Measurements from ENCODE around the gene YPEL5. TPM values are rescaled to one million over a fixed set of nuclear protein-coding genes. Genes with fewer than 3 reads are reported as not detected.

YPEL5 gene
- total RNA-seq, 1 donor from 2014 or later = 120 TPM

DNA sequence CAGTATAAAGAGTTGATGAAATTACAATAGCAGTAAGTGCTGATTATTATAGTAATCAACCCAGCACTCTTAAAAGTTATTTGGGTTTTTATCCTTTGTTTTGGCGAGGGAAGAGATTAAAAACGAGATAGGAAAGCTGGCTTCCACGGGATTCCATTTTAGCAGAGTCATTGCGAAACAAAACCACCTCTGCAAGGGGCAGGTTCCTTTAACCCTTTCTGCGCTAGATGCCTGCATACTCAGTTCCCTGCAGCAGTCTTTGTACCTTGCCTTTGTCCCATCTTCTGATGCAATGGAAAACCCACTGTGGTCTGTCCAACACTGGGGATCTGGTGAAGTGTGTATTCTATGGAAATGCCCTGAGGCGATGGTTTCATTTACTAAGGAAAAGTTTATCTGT, 2.7 kb downstream of the YPEL5 start:
- Mint-ChIP-seq H3K36me3 (ENCODE audit: low read depth, unreplicated experiment) (peaks cover 12% of the 10 kb centered on the region), H3K27me3 (ENCODE audit: unreplicated experiment) (peaks cover 14% of the 10 kb centered on the region), H3K9me3 (ENCODE audit: unreplicated experiment) (no peaks in the 10 kb centered on the region), H3K4me3 (ENCODE audit: unreplicated experiment) (peak overlapping the region; percentile 87), H3K4me1 (ENCODE audit: unreplicated experiment) (peaks cover 37% of the 10 kb centered on the region), H3K27ac (ENCODE audit: unreplicated experiment) (peak overlapping the region; percentile 61)
- TF ChIP-seq, protein P1, sequence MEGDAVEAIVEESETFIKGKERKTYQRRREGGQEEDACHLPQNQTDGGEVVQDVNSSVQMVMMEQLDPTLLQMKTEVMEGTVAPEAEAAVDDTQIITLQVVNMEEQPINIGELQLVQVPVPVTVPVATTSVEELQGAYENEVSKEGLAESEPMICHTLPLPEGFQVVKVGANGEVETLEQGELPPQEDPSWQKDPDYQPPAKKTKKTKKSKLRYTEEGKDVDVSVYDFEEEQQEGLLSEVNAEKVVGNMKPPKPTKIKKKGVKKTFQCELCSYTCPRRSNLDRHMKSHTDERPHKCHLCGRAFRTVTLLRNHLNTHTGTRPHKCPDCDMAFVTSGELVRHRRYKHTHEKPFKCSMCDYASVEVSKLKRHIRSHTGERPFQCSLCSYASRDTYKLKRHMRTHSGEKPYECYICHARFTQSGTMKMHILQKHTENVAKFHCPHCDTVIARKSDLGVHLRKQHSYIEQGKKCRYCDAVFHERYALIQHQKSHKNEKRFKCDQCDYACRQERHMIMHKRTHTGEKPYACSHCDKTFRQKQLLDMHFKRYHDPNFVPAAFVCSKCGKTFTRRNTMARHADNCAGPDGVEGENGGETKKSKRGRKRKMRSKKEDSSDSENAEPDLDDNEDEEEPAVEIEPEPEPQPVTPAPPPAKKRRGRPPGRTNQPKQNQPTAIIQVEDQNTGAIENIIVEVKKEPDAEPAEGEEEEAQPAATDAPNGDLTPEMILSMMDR (IDR thresholded peaks at IDR 0.05; ENCODE audit: unreplicated experiment) = no peak
- peak; percentile 18 for DNase-seq (ENCODE audit: low spot score)

DNA sequence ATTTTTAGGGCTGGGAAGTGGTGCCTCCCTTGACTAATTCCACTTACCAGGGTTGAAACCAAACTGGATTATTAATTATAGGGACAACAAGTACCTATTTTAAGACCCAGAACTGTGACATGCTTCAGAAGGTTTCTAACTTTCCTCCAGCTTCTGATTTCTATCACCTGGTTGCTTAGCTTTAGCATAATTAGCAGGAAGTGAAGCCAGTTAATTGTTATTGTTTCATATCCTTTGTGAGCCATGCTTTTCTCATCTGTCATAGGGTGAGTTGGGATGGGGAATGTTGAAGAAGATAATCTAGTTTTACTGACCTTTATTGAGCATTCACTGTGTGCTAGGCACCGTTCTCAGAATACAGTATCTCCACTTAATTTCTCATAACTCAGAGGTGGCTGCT, 3.2 kb downstream of the YPEL5 start:
- no peak for DNase-seq (ENCODE audit: low spot score)
- H3K27ac Mint-ChIP-seq (ENCODE audit: unreplicated experiment) = peak overlapping the region; percentile 57
- no peaks in the 10 kb centered on the region for H3K9me3 Mint-ChIP-seq (ENCODE audit: unreplicated experiment)
- H3K36me3 Mint-ChIP-seq (ENCODE audit: low read depth, unreplicated experiment) = peaks cover 12% of the 10 kb centered on the region
- TF ChIP-seq, protein P1 (IDR thresholded peaks at IDR 0.05; ENCODE audit: unreplicated experiment) = no peak
- H3K4me1 Mint-ChIP-seq (ENCODE audit: unreplicated experiment) = peaks cover 37% of the 10 kb centered on the region
- H3K27me3 Mint-ChIP-seq (ENCODE audit: unreplicated experiment) = peaks cover 14% of the 10 kb centered on the region
- no peak overlapping the region for H3K4me3 Mint-ChIP-seq (ENCODE audit: unreplicated experiment)

- TF ChIP-seq, protein P1 (IDR thresholded peaks at IDR 0.05; ENCODE audit: unreplicated experiment) = no peak
- peaks cover 14% of the 10 kb centered on the region for H3K27me3 Mint-ChIP-seq (ENCODE audit: unreplicated experiment)
- no peak for DNase-seq (ENCODE audit: low spot score)
- peaks cover 12% of the 10 kb centered on the region for H3K36me3 Mint-ChIP-seq (ENCODE audit: low read depth, unreplicated experiment)
- peak overlapping the region; percentile 37 for H3K4me3 Mint-ChIP-seq (ENCODE audit: unreplicated experiment)
- H3K4me1 Mint-ChIP-seq (ENCODE audit: unreplicated experiment) = peaks cover 35% of the 10 kb centered on the region
- H3K9me3 Mint-ChIP-seq (ENCODE audit: unreplicated experiment) = no peaks in the 10 kb centered on the region
- peak overlapping the region; percentile 31 for H3K27ac Mint-ChIP-seq (ENCODE audit: unreplicated experiment)
These were observed 4.0 kb downstream of the YPEL5 start for GRCh38 chr2:30150786-30151185.

- Mint-ChIP-seq H3K27ac (ENCODE audit: unreplicated experiment) (no peak overlapping the region), H3K9me3 (ENCODE audit: unreplicated experiment) (no peaks in the 10 kb centered on the region), H3K36me3 (ENCODE audit: low read depth, unreplicated experiment) (peaks cover 21% of the 10 kb centered on the region), H3K4me1 (ENCODE audit: unreplicated experiment) (peaks cover 31% of the 10 kb centered on the region), H3K27me3 (ENCODE audit: unreplicated experiment) (peaks cover 12% of the 10 kb centered on the region), H3K4me3 (ENCODE audit: unreplicated experiment) (no peak overlapping the region)
- DNase-seq (ENCODE audit: low spot score) = no peak
- TF ChIP-seq, protein P1 (IDR thresholded peaks at IDR 0.05; ENCODE audit: unreplicated experiment) = no peak
These were observed 5.6 kb downstream of the YPEL5 start for GRCh38 chr2:30152385-30152784.

- H3K27ac Mint-ChIP-seq (ENCODE audit: unreplicated experiment) = no peak overlapping the region
- no peak for DNase-seq (ENCODE audit: low spot score)
- H3K4me1 Mint-ChIP-seq (ENCODE audit: unreplicated experiment) = peaks cover 9% of the 10 kb centered on the region
- peaks cover 14% of the 10 kb centered on the region for H3K36me3 Mint-ChIP-seq (ENCODE audit: low read depth, unreplicated experiment)
- peaks cover 6% of the 10 kb centered on the region for H3K27me3 Mint-ChIP-seq (ENCODE audit: unreplicated experiment)
- H3K9me3 Mint-ChIP-seq (ENCODE audit: unreplicated experiment) = no peaks in the 10 kb centered on the region
- no peak overlapping the region for H3K4me3 Mint-ChIP-seq (ENCODE audit: unreplicated experiment)
- TF ChIP-seq, protein P1 (IDR thresholded peaks at IDR 0.05; ENCODE audit: unreplicated experiment) = no peak
These were observed 8.4 kb downstream of the YPEL5 start for GRCh38 chr2:30155202-30155601.
